HCT116 (cell line): ENCODE data around the gene SH3PXD2A. TPM values are rescaled to one million over a fixed set of nuclear protein-coding genes. Genes with fewer than 3 reads are reported as not detected.

Experiments
- ATAC-seq: fragments of 200-7000 bp; cut with Tn5 transposase; 2 replicates; pipeline ENCODE4 v1.9.1; 2020; ENCODE audit warnings: mild to moderate bottlenecking, moderate library complexity
- BruUV-seq: library from RNA; stranded (reverse); fragments of 400-500 nt; replicated peaks from 2 replicates; lab custom pipeline; 2021; lab: Mats Ljungman, UMichigan
- CTCF ChIA-PET: fragments of 300-600 bp; sonication (Branson Sonifier 250); formaldehyde crosslinking; loops from one replicate; lab custom pipeline; 2021; ENCODE audit warnings: antibody characterized with exemption; lab: Charles Lee
- POLR2A ChIA-PET: fragments of 300-600, 350-600 bp; sonication (Branson Sonifier 250); formaldehyde crosslinking; loops from one replicate; lab custom pipeline; 2021; ENCODE audit warnings: antibody characterized with exemption; lab: Charles Lee
- RAD21 ChIA-PET, 2 experiments: fragments of 300-600 bp; sonication (Branson Sonifier 250); formaldehyde crosslinking; loops; one replicate each; lab custom pipeline; 2023; ENCODE audit warnings: low total read pairs in 2 of 2; ENCODE audit not compliant: uncharacterized antibody in 2 of 2, unreplicated experiment in 2 of 2, low non-redundant PET in 1 of 2; lab: Charles Lee
- DNase-seq: peaks from one replicate; pipeline ENCODE4 v3.0.0-alpha.2; 2010; ENCODE audit warnings: low read depth, low spot score
- H2AFZ ChIP-seq: fragments of 200-600 bp; shearing (Covaris generic), sonication (generic); 2 replicates; pipeline ENCODE4 v1.6.1; 2017; ENCODE audit warnings: low read depth, mixed run types, mixed read lengths, antibody characterized with exemption, low read length; ENCODE audit not compliant: poor library complexity, severe bottlenecking
- H3K27ac ChIP-seq: 2 replicates; pipeline ENCODE4 v1.5.1; 2012; ENCODE audit warnings: low read depth, low read length
- H3K27me3 ChIP-seq: fragments of 200-600 bp; sonication (generic); 2 replicates; pipeline ENCODE4 v1.6.1; 2016; ENCODE audit warnings: mixed run types, low read length, mixed read lengths; ENCODE audit not compliant: insufficient read depth
- H3K36me3 ChIP-seq, 2 experiments: fragments of 200-500 bp in 1 of 2; fragments of 200-600 bp in 1 of 2; sonication (Bioruptor generic) in 1 of 2; sonication (generic) in 1 of 2; 2 replicates each; pipeline versions ENCODE4 v1.5.1 to v1.6.1; 2014 to 2016; ENCODE audit warnings: low read length in 2 of 2, inconsistent platforms in 1 of 2, mixed read lengths in 1 of 2, mixed run types in 1 of 2; ENCODE audit not compliant: insufficient read depth in 2 of 2, control insufficient read depth in 1 of 2
- H3K4me1 ChIP-seq, 2 experiments: fragments of 200-600 bp in 1 of 2; sonication (generic) in 1 of 2; 2 replicates each; pipeline versions ENCODE4 v1.5.1 to v1.6.1; 2012 to 2017; ENCODE audit warnings: low read length in 2 of 2, inconsistent platforms in 1 of 2, mild to moderate bottlenecking in 1 of 2, mixed read lengths in 1 of 2, mixed run types in 1 of 2, moderate library complexity in 1 of 2; ENCODE audit not compliant: insufficient read depth in 2 of 2, control insufficient read depth in 1 of 2
- H3K4me2 ChIP-seq: fragments of 200-600 bp; sonication (generic); 2 replicates; pipeline ENCODE4 v1.6.1; 2017; ENCODE audit warnings: mixed run types, low read length, mixed read lengths
- H3K4me3 ChIP-seq, 2 experiments: fragments of 200-600 bp in 1 of 2; sonication (generic) in 1 of 2; replicated peaks in 1 of 2; 2 replicates each; pipeline ENCODE4 v1.5.1; 2011 to 2016; ENCODE audit warnings: low read length in 2 of 2, control low read depth in 1 of 2, low read depth in 1 of 2, mild to moderate bottlenecking in 1 of 2, mixed read lengths in 1 of 2, mixed run types in 1 of 2
- H3K79me2 ChIP-seq: fragments of 200-600 bp; sonication (generic); 2 replicates; pipeline ENCODE4 v1.6.1; 2017; ENCODE audit warnings: mild to moderate bottlenecking, mixed run types, low read length, moderate library complexity, mixed read lengths; ENCODE audit not compliant: insufficient read depth
- H3K9ac ChIP-seq: fragments of 200-600 bp; sonication (generic); 2 replicates; pipeline ENCODE4 v1.6.1; 2016; ENCODE audit warnings: low read length, mixed read lengths
- H3K9me2 ChIP-seq: fragments of 200-600 bp; sonication (generic), shearing (Covaris generic); 2 replicates; pipeline ENCODE4 v1.6.1; 2017; ENCODE audit warnings: mixed run types, mild to moderate bottlenecking, moderate library complexity; ENCODE audit not compliant: insufficient read depth
- H3K9me3 ChIP-seq, 2 experiments: fragments of 200-500 bp in 1 of 2; fragments of 200-600 bp in 1 of 2; sonication (Bioruptor generic) in 1 of 2; sonication (generic) in 1 of 2; 2 replicates each; pipeline ENCODE4 v1.6.1; 2014 to 2017; ENCODE audit warnings: low read length in 2 of 2, mixed read lengths in 2 of 2, inconsistent platforms in 1 of 2, low read depth in 1 of 2, mild to moderate bottlenecking in 1 of 2, mixed run types in 1 of 2, moderate library complexity in 1 of 2; ENCODE audit not compliant: control insufficient read depth in 1 of 2, insufficient read depth in 1 of 2
- H4K20me1 ChIP-seq: fragments of 200-600 bp; sonication (generic), shearing (Covaris generic); 2 replicates; pipeline ENCODE4 v1.6.1; 2017; ENCODE audit warnings: mixed run types, mild to moderate bottlenecking, moderate library complexity; ENCODE audit not compliant: insufficient read depth
- ATF3 ChIP-seq: IDR thresholded peaks from 2 replicates; pipeline ENCODE4 v1.6.1; 2012
- CBX3 ChIP-seq: IDR thresholded peaks from 2 replicates; pipeline ENCODE4 v1.6.1; 2012; ENCODE audit warnings: low read depth
- CEBPB ChIP-seq: IDR thresholded peaks from 2 replicates; pipeline ENCODE4 v1.6.1; 2012; ENCODE audit warnings: low read depth
- CTCF ChIP-seq, 3 experiments: fragments of 200-600 bp in 1 of 3; sonication (generic) in 1 of 3; IDR thresholded peaks in 2 of 3; conservative IDR thresholded peaks in 1 of 3; 2 replicates each; pipeline ENCODE4 v1.5.1; 2012 to 2017; ENCODE audit warnings: low read depth in 2 of 3, low read length in 2 of 3, antibody characterized with exemption in 1 of 3, borderline replicate concordance in 1 of 3, control low read depth in 1 of 3, mild to moderate bottlenecking in 1 of 3, mixed read lengths in 1 of 3, mixed run types in 1 of 3, moderate library complexity in 1 of 3; ENCODE audit not compliant: insufficient read depth in 1 of 3
- EGR1 ChIP-seq: IDR thresholded peaks from 2 replicates; pipeline ENCODE4 v1.6.1; 2012; ENCODE audit warnings: low read depth
- EZH2 ChIP-seq: fragments of 200-600 bp; sonication (generic); IDR thresholded peaks from 2 replicates; pipeline ENCODE4 v1.6.1; 2017; ENCODE audit warnings: antibody characterized with exemption, mixed run types
- EZH2phosphoT487 ChIP-seq: fragments of 200-600 bp; IDR thresholded peaks from 2 replicates; pipeline ENCODE4 v1.6.1; 2018; ENCODE audit warnings: antibody characterized with exemption, borderline replicate concordance
- JUND ChIP-seq: IDR thresholded peaks from 2 replicates; pipeline ENCODE4 v1.6.1; 2012
- MAX ChIP-seq: IDR thresholded peaks from 2 replicates; pipeline ENCODE4 v1.6.1; 2012
- REST ChIP-seq: IDR thresholded peaks from 2 replicates; pipeline ENCODE4 v1.6.1; 2012; ENCODE audit warnings: low read depth
- SIN3A ChIP-seq: IDR thresholded peaks from 2 replicates; pipeline ENCODE4 v1.6.1; 2012; ENCODE audit warnings: low read depth
- SP1 ChIP-seq: IDR thresholded peaks from 2 replicates; pipeline ENCODE4 v1.6.1; 2012; ENCODE audit warnings: low read depth
- SRF ChIP-seq: IDR thresholded peaks from 2 replicates; pipeline ENCODE4 v1.6.1; 2012; ENCODE audit warnings: low read depth
- ZBTB33 ChIP-seq: IDR thresholded peaks from 2 replicates; pipeline ENCODE4 v1.6.1; 2011; ENCODE audit warnings: mild to moderate bottlenecking, low read length, moderate library complexity; ENCODE audit not compliant: insufficient replicate concordance; ENCODE audit errors: extremely low read depth
- ZNF274 ChIP-seq: fragments of 200-500 bp; sonication (Bioruptor generic); IDR thresholded peaks from 2 replicates; pipeline ENCODE4 v1.6.1; 2014; ENCODE audit warnings: mild to moderate bottlenecking, low read depth, low read length, inconsistent platforms
- intact Hi-C: fragments of 100-400 bp; cut with micrococcal nuclease; formaldehyde crosslinking; loops from 2 replicates; pipeline ENCODE4 v1.10.0; 2022
- total RNA-seq: library from RNA; stranded (reverse); gene quantifications from one replicate; pipeline ENCODE4 v1.2.1, GENCODE V29; 2021; ENCODE audit not compliant: unreplicated experiment

SH3PXD2A gene
- total RNA-seq, 1 experiment from 2014 or later: 8.7 TPM

- TF ChIP-seq EZH2phosphoT487 (no peak), EZH2 (no peak), ZBTB33 (no peak), MAX (no peak), EGR1 (no peak), CTCF (IDR thresholded peaks at IDR 0.05 in 2 of 3, conservative IDR thresholded peaks at IDR 0.05 in 1 of 3; ENCODE audit: borderline replicate concordance in 1 of 3, insufficient read depth in 1 of 3, low read depth in 2 of 3, low read length in 2 of 3) (no peak), ATF3 (no peak), REST (no peak), SIN3A (no peak), JUND (no peak), ZNF274 (no peak), SRF (no peak), SP1 (no peak), CEBPB (no peak), CBX3 (no peak)
- ChIA-PET POLR2A (no interaction called here), RAD21 (no interaction called here), CTCF (no interaction called here)
- Histone ChIP-seq H3K9me3 (no peaks in the 10 kb centered on the region), H2AFZ (no peak overlapping the region), H3K27ac (no peak overlapping the region), H3K4me2 (no peak overlapping the region), H4K20me1 (no peaks in the 10 kb centered on the region), H3K27me3 (no peaks in the 10 kb centered on the region), H3K4me1 (no peaks in the 10 kb centered on the region; a peak in 1 of 4 replicates), H3K9ac (no peak overlapping the region), H3K79me2 (no peaks in the 10 kb centered on the region), H3K4me3 (no peak overlapping the region), H3K9me2 (no peaks in the 10 kb centered on the region), H3K36me3 (no peaks in the 10 kb centered on the region)
- ATAC-seq (no peak), DNase-seq (no peak)
- intact Hi-C loops: no loop called here
- no TSS peak for BruUV-seq
Observed at GRCh38 chr10:103808780-103809179, 46.6 kb downstream of the SH3PXD2A start.
